Measurements from ENCODE around the gene SOX6. TPM values are rescaled to one million over a fixed set of nuclear protein-coding genes. Genes with fewer than 3 reads are reported as not detected.

Gene SOX6
- total RNA-seq, 1 experiment from 2014 or later: 18.4 TPM

GRCh38 chr11:16013242-16013641, 343.1 kb downstream of the SOX6 start:
- BruUV-seq (replicated peaks): no TSS peak
- DNase-seq: no peak
- CTCF ChIA-PET: no interaction called here
- Mint-ChIP-seq H3K4me3 (ENCODE audit: low read depth, unreplicated experiment) (no peak overlapping the region), H3K27me3 (ENCODE audit: unreplicated experiment) (no peaks in the 10 kb centered on the region), H3K9me3 (ENCODE audit: low read depth, unreplicated experiment) (no peaks in the 10 kb centered on the region), H3K27ac (ENCODE audit: unreplicated experiment) (no peak overlapping the region), H3K4me1 (ENCODE audit: low read depth, unreplicated experiment) (no peaks in the 10 kb centered on the region), H3K36me3 (ENCODE audit: insufficient read depth, unreplicated experiment) (no peaks in the 10 kb centered on the region)
- no peak for TF ChIP-seq CTCF (IDR thresholded peaks at IDR 0.05; ENCODE audit: unreplicated experiment)
- intact Hi-C loops (cut with micrococcal nuclease; ENCODE audit: unreplicated experiment): no loop called here

- H3K27ac Mint-ChIP-seq (ENCODE audit: unreplicated experiment): no peak overlapping the region
- BruUV-seq (replicated peaks): no TSS peak
- H3K4me1 Mint-ChIP-seq (ENCODE audit: low read depth, unreplicated experiment): no peaks in the 10 kb centered on the region
- H3K9me3 Mint-ChIP-seq (ENCODE audit: low read depth, unreplicated experiment): no peaks in the 10 kb centered on the region
- CTCF ChIA-PET: no interaction called here
- no peaks in the 10 kb centered on the region for H3K27me3 Mint-ChIP-seq (ENCODE audit: unreplicated experiment)
- DNase-seq: no peak
- intact Hi-C loops (cut with micrococcal nuclease; ENCODE audit: unreplicated experiment): no loop called here
- no peak for TF ChIP-seq CTCF (IDR thresholded peaks at IDR 0.05; ENCODE audit: unreplicated experiment)
- no peak overlapping the region for H3K4me3 Mint-ChIP-seq (ENCODE audit: low read depth, unreplicated experiment)
- H3K36me3 Mint-ChIP-seq (ENCODE audit: insufficient read depth, unreplicated experiment): no peaks in the 10 kb centered on the region
Observed at GRCh38 chr11:16012125-16012751, 344.1 kb downstream of the SOX6 start.

- intact Hi-C loops (cut with micrococcal nuclease; ENCODE audit: unreplicated experiment): no loop called here
- no peaks in the 10 kb centered on the region for H3K4me1 Mint-ChIP-seq (ENCODE audit: low read depth, unreplicated experiment)
- CTCF ChIA-PET: no interaction called here
- no peaks in the 10 kb centered on the region for H3K36me3 Mint-ChIP-seq (ENCODE audit: insufficient read depth, unreplicated experiment)
- H3K27me3 Mint-ChIP-seq (ENCODE audit: unreplicated experiment): no peaks in the 10 kb centered on the region
- no TSS peak for BruUV-seq (replicated peaks)
- no peak overlapping the region for H3K27ac Mint-ChIP-seq (ENCODE audit: unreplicated experiment)
- H3K9me3 Mint-ChIP-seq (ENCODE audit: low read depth, unreplicated experiment): no peaks in the 10 kb centered on the region
- TF ChIP-seq CTCF (IDR thresholded peaks at IDR 0.05; ENCODE audit: unreplicated experiment): no peak
- no peak overlapping the region for H3K4me3 Mint-ChIP-seq (ENCODE audit: low read depth, unreplicated experiment)
- DNase-seq: no peak
Observed at GRCh38 chr11:16011396-16011795, 344.9 kb downstream of the SOX6 start.

GRCh38 chr11:16009021-16009420, 347.3 kb downstream of the SOX6 start:
- no peaks in the 10 kb centered on the region for H3K9me3 Mint-ChIP-seq (ENCODE audit: low read depth, unreplicated experiment)
- H3K4me1 Mint-ChIP-seq (ENCODE audit: low read depth, unreplicated experiment): no peaks in the 10 kb centered on the region
- no peaks in the 10 kb centered on the region for H3K27me3 Mint-ChIP-seq (ENCODE audit: unreplicated experiment)
- intact Hi-C loops (cut with micrococcal nuclease; ENCODE audit: unreplicated experiment): loop anchor here (10.0 kb wide), 1 partner anchor 596 kb away; no protein-coding TSS in a partner anchor
- TF ChIP-seq CTCF (IDR thresholded peaks at IDR 0.05; ENCODE audit: unreplicated experiment): no peak
- CTCF ChIA-PET: no interaction called here
- H3K27ac Mint-ChIP-seq (ENCODE audit: unreplicated experiment): no peak overlapping the region
- no peak overlapping the region for H3K4me3 Mint-ChIP-seq (ENCODE audit: low read depth, unreplicated experiment)
- BruUV-seq (replicated peaks): no TSS peak
- no peaks in the 10 kb centered on the region for H3K36me3 Mint-ChIP-seq (ENCODE audit: insufficient read depth, unreplicated experiment)
- no peak for DNase-seq

Measured in Calu3 (cell line).